Activated T-cell treated with anti-CD3 and anti-CD28 coated beads, Interleukin-2, amount 50 U/mL, for 72 hours (primary cell): Measurements from ENCODE around the gene INPP4B. TPM values are rescaled to one million over a fixed set of nuclear protein-coding genes. Genes with fewer than 3 reads are reported as not detected.
A peak's percentile ranks its signal among the peaks of the same experiment; 100 is the strongest.

Source experiments
- ATAC-seq, 2 donors: fragments of 150-1000 bp; cut with Tn5 transposase; replicated peaks in 1 of 2; 2 replicates each; pipeline ENCODE4 v1.10.0; 2021; ENCODE audit warnings: moderate library complexity in 2 of 2, mild to moderate bottlenecking in 1 of 2
- DNase-seq, 2 donors: peaks; one replicate each; pipeline ENCODE4 v3.0.0; 2021 to 2022; ENCODE audit warnings: mixed read lengths in 1 of 2
- H3K27ac Mint-ChIP-seq: one replicate; pipeline ENCODE4 v1.8.0; 2022; ENCODE audit warnings: mild to moderate bottlenecking, moderate library complexity, mixed read lengths
- H3K27me3 Mint-ChIP-seq: one replicate; pipeline ENCODE4 v1.8.0; 2022; ENCODE audit warnings: low read depth, mixed read lengths
- H3K36me3 Mint-ChIP-seq, 2 donors: one replicate each; pipeline ENCODE4 v1.8.0; 2022; ENCODE audit warnings: mixed read lengths in 2 of 2, mild to moderate bottlenecking in 1 of 2; ENCODE audit not compliant: insufficient read depth in 2 of 2
- H3K4me1 Mint-ChIP-seq: one replicate; pipeline ENCODE4 v1.8.0; 2022; ENCODE audit warnings: low read depth, mixed read lengths
- H3K4me3 Mint-ChIP-seq, 2 donors: one replicate each; pipeline ENCODE4 v1.8.0; 2022; ENCODE audit warnings: mild to moderate bottlenecking in 2 of 2, mixed read lengths in 2 of 2, moderate library complexity in 2 of 2
- H3K9me3 Mint-ChIP-seq, 2 donors: one replicate each; pipeline ENCODE4 v1.8.0; 2022; ENCODE audit warnings: mixed read lengths in 2 of 2
- total RNA-seq, 2 donors: library from RNA; stranded (reverse); gene quantifications; one replicate each; pipeline ENCODE4 v1.2.3, GENCODE V29; 2022

Gene INPP4B
- total RNA-seq, 2 donors from 2014 or later = 64.9 to 67.3 TPM

GRCh38 chr4:142572071-142572470 lies 274.0 kb downstream of the INPP4B start:
- Mint-ChIP-seq H3K4me1 (peaks cover 86% of the 10 kb centered on the region), H3K36me3 (peaks cover 14 to 36% of the 10 kb centered on the region in 2 donors)
- DNase-seq = no peak

DNA sequence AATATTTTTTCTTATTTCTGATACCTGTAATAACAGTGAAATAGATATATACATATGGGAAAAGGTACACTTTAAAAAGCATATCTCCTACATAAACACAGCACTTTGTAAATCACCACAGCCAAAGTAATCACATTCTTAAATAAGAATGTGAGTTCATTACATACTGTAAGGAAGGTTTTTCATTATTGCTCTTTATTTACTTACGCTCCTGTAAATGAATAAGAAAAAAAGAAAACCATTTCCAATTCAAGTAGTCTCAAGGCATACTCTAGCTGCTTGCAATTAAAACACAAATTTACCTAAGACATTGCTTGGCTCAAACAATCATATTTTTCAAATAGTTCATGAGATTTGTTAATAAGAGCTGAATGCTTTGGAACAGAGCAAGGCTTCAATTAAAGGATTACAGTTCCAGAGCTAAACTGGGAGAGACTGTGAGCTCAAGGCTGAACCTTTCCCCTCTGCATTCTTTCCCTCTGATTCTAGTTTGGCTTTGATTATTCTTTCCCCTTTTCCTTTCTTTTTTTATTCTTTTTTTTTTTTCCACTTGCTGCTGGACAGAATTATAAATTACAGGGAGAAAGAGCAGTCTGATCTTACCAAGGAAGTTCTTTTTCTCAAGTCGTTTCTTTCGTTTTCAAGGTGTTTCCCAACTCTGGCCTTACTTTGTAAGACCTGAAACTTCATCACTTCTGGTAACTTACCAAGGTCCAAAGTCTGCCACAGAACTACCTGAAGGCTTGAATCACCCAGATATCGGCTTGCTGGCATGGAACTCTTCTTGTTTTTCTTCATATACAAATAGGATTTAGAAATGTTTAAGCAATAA lies 278.3 kb downstream of the INPP4B start:
- DNase-seq (peak in 1 of 2 donors; percentile 37), ATAC-seq (peak; percentile 26 to 35)
- H3K4me1 Mint-ChIP-seq = peaks cover 90% of the 10 kb centered on the region
- peaks cover 0 to 2% of the 10 kb centered on the region in 2 donors for H3K9me3 Mint-ChIP-seq
- peaks cover 11 to 23% of the 10 kb centered on the region in 2 donors for H3K36me3 Mint-ChIP-seq
- H3K4me3 Mint-ChIP-seq = peak overlapping the region; percentile 77 to 85
- H3K27me3 Mint-ChIP-seq = no peaks in the 10 kb centered on the region
- H3K27ac Mint-ChIP-seq = peak overlapping the region; percentile 97

More at GRCh38 chr4:142572071-142572470, 274.0 kb downstream of the INPP4B start:
- H3K27ac Mint-ChIP-seq = peak overlapping the region; percentile 75
- peak overlapping the region; percentile 44 to 73 for H3K4me3 Mint-ChIP-seq
- peak in 1 of 2 donors; percentile 5 for ATAC-seq
- H3K9me3 Mint-ChIP-seq = peaks cover 0 to 6% of the 10 kb centered on the region in 2 donors
- H3K27me3 Mint-ChIP-seq = no peaks in the 10 kb centered on the region

DNA sequence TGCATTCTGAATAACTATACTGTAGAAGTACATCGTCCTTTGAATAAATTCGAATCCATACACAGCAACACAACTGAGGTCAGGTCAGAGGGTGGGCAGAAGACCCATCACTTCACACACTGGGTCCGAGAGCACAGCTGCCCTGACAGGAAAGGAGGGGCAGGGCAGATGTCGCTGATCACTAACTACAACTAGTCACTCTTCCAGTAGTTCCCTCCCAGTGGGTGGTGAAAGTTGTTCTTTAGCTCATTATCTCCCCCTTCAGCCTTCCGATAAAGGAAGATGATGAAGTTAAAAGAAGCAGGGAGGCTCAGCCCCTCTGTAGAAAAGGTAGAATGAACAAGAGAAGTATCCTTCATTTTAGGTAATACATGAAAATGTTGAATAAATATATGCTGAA lies 278.9 kb downstream of the INPP4B start:
- peaks cover 87% of the 10 kb centered on the region for H3K4me1 Mint-ChIP-seq
- peak overlapping the region; percentile 97 for H3K27ac Mint-ChIP-seq
- peak overlapping the region; percentile 77 to 85 for H3K4me3 Mint-ChIP-seq
- no peaks in the 10 kb centered on the region for H3K27me3 Mint-ChIP-seq
- peak; percentile 67 to 69 for DNase-seq
- H3K9me3 Mint-ChIP-seq = peaks cover 0 to 2% of the 10 kb centered on the region in 2 donors
- H3K36me3 Mint-ChIP-seq = peaks cover 9 to 21% of the 10 kb centered on the region in 2 donors
- peak; percentile 75 to 78 for ATAC-seq

GRCh38 chr4:142566777-142567176 lies 279.3 kb downstream of the INPP4B start:
- Mint-ChIP-seq H3K36me3 (peaks cover 6 to 17% of the 10 kb centered on the region in 2 donors), H3K27ac (peak overlapping the region; percentile 97), H3K4me3 (peak overlapping the region; percentile 77 to 85), H3K4me1 (peaks cover 87% of the 10 kb centered on the region), H3K9me3 (peaks cover 0 to 2% of the 10 kb centered on the region in 2 donors), H3K27me3 (no peaks in the 10 kb centered on the region)
- DNase-seq (no peak), ATAC-seq (peak; percentile 40 to 41)

- peaks cover 6 to 17% of the 10 kb centered on the region in 2 donors for H3K36me3 Mint-ChIP-seq
- peaks cover 86% of the 10 kb centered on the region for H3K4me1 Mint-ChIP-seq
- DNase-seq (no peak), ATAC-seq (no peak)
- H3K4me3 Mint-ChIP-seq = peak overlapping the region; percentile 77 to 85
- H3K27me3 Mint-ChIP-seq = no peaks in the 10 kb centered on the region
- peak overlapping the region; percentile 97 for H3K27ac Mint-ChIP-seq
- H3K9me3 Mint-ChIP-seq = peaks cover 0 to 2% of the 10 kb centered on the region in 2 donors
These were observed 279.9 kb downstream of the INPP4B start for GRCh38 chr4:142566243-142566642.

DNA sequence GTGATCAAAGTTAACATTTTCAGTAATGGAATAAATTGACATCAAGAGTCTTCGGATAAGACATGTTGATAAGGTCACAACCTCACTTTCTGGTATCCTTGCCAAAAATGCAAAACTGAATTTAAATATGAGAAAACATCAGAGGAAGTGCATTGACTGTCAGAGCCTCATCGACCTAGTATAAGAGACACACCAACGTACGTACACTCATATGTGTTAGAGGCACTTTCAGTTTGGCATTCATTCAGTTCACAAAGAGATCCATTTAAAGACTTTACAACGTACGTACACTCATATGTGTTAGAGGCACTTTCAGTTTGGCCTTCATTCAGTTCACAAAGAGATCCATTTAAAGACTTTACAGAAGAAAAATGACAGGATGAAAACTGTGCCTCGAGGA lies 280.3 kb downstream of the INPP4B start:
- DNase-seq = peak in 1 of 2 donors; percentile 37
- H3K4me1 Mint-ChIP-seq = peaks cover 83% of the 10 kb centered on the region

GRCh38 chr4:142563682-142564291 lies 282.3 kb downstream of the INPP4B start:
- Mint-ChIP-seq H3K4me3 (peak overlapping the region; percentile 35 to 60), H3K27me3 (no peaks in the 10 kb centered on the region), H3K9me3 (no peaks in the 10 kb centered on the region), H3K36me3 (peaks cover 6% of the 10 kb centered on the region in 2 donors), H3K27ac (peak overlapping the region; percentile 93), H3K4me1 (peaks cover 84% of the 10 kb centered on the region)
- no peak for ATAC-seq
- DNase-seq = no peak

More for the DNA sequence above, 280.3 kb downstream of the INPP4B start:
- Mint-ChIP-seq H3K36me3 (peaks cover 6 to 14% of the 10 kb centered on the region in 2 donors), H3K4me3 (peak overlapping the region; percentile 77 to 85), H3K9me3 (peaks cover 0 to 2% of the 10 kb centered on the region in 2 donors), H3K27ac (peak overlapping the region; percentile 97), H3K27me3 (no peaks in the 10 kb centered on the region)
- ATAC-seq = peak; percentile 86 to 87

DNA sequence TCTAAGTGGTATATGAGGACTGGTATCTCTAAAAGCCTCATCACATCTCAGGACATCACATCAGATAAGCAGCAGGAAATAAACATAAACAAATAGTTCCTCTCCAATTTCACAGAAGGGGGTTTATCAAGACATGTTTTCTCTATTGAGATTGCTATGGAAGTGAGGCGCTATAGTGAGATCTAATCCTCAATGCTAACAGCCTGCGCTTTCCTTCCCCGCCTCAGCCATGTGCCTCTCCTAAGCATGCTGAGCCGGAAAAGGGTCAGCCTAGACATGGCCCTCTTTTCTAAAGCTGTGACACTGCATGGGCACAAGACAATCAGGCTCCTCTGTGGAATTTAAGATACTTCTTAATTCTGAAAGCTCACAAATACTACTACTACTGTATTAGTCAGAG lies 286.1 kb downstream of the INPP4B start:
- no peak for DNase-seq
- Mint-ChIP-seq H3K4me1 (peaks cover 87% of the 10 kb centered on the region), H3K9me3 (no peaks in the 10 kb centered on the region), H3K27ac (peak overlapping the region; percentile 32), H3K4me3 (peak overlapping the region; percentile 5), H3K27me3 (no peaks in the 10 kb centered on the region), H3K36me3 (peaks cover 2 to 3% of the 10 kb centered on the region in 2 donors)
- no peak for ATAC-seq

DNA sequence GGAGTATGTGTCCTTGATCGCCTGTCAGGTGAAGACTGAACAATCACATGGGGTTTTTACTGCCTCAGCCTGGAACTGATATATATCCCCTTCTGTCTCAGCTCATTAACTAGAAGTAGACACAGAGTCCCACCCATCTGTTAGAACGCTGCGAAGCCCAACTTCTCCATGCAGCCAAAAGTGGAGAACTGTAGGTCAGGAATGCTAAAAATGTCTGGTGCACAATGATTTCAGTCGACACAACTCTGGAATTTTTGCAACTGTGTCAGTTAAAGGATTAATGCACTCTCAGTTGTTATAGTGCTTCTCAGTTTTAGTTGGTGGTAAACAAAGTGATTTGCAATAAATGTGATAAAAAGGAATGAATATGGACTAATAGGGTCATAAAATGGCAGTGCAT lies 287.2 kb downstream of the INPP4B start:
- Mint-ChIP-seq H3K27me3 (no peaks in the 10 kb centered on the region), H3K27ac (no peak overlapping the region), H3K9me3 (no peaks in the 10 kb centered on the region), H3K36me3 (peaks cover 2 to 3% of the 10 kb centered on the region in 2 donors), H3K4me1 (peaks cover 87% of the 10 kb centered on the region), H3K4me3 (peak overlapping the region in 1 of 2 donors; percentile 51)
- no peak for DNase-seq
- ATAC-seq = no peak

GRCh38 chr4:142557239-142557801 lies 288.8 kb downstream of the INPP4B start:
- peak; percentile 42 to 46 for ATAC-seq
- Mint-ChIP-seq H3K4me3 (peak overlapping the region; percentile 70 to 83), H3K27ac (peak overlapping the region; percentile 99), H3K4me1 (peaks cover 88% of the 10 kb centered on the region), H3K9me3 (no peaks in the 10 kb centered on the region), H3K27me3 (no peaks in the 10 kb centered on the region), H3K36me3 (peaks cover 2 to 3% of the 10 kb centered on the region in 2 donors)
- DNase-seq = no peak

- no peaks in the 10 kb centered on the region for H3K27me3 Mint-ChIP-seq
- peak overlapping the region; percentile 70 to 83 for H3K4me3 Mint-ChIP-seq
- peaks cover 2 to 3% of the 10 kb centered on the region in 2 donors for H3K36me3 Mint-ChIP-seq
- ATAC-seq (peak; percentile 57 to 64), DNase-seq (no peak)
- H3K4me1 Mint-ChIP-seq = peaks cover 88% of the 10 kb centered on the region
- peak overlapping the region; percentile 99 for H3K27ac Mint-ChIP-seq
- H3K9me3 Mint-ChIP-seq = no peaks in the 10 kb centered on the region
These were observed 289.4 kb downstream of the INPP4B start for GRCh38 chr4:142556570-142557238.

DNA sequence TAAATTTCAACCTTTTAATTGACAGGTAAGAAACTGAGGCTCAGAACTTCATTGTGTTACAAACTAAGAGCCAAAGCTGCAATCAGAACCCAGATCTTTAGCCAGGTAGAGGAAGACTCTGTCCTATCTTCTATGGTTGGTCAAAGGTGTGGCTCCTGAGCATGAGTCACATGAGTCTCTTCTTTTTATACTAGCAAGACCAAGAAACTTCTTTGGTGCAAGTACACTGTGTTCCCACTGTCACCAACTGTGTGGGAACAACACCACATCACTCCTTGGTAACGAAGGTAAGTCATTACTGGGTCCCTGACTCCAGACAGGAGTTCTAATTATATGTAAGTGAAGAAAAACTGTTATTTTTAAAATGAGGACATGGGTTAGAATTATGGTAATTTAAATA lies 290.1 kb downstream of the INPP4B start:
- ATAC-seq (peak; percentile 71), DNase-seq (no peak)
- Mint-ChIP-seq H3K4me1 (peaks cover 93% of the 10 kb centered on the region), H3K4me3 (peak overlapping the region; percentile 70 to 83), H3K27ac (peak overlapping the region; percentile 99), H3K9me3 (no peaks in the 10 kb centered on the region), H3K36me3 (peaks cover 2 to 3% of the 10 kb centered on the region in 2 donors), H3K27me3 (no peaks in the 10 kb centered on the region)
